Muscle layer of colon (tissue), 2 donors: ENCODE data around the gene MRC2.

Experiments used
- H3K27ac ChIP-seq: one replicate; pipeline ENCODE4 v1.7.0; 2013; ENCODE audit warnings: low read depth, mild to moderate bottlenecking, low read length, moderate library complexity
- H3K27me3 ChIP-seq, 2 donors: one replicate each; pipeline ENCODE4 v1.7.0; 2013; ENCODE audit warnings: low read length in 2 of 2, mild to moderate bottlenecking in 2 of 2; ENCODE audit not compliant: insufficient read depth in 2 of 2, control insufficient read depth in 1 of 2
- H3K36me3 ChIP-seq: one replicate; pipeline ENCODE4 v1.7.0; 2013; ENCODE audit warnings: mild to moderate bottlenecking, low read length; ENCODE audit not compliant: insufficient read depth
- H3K4me1 ChIP-seq: one replicate; pipeline ENCODE4 v1.7.0; 2013; ENCODE audit warnings: mild to moderate bottlenecking, low read length; ENCODE audit not compliant: insufficient read depth
- H3K4me3 ChIP-seq, 2 donors: one replicate each; pipeline ENCODE4 v1.7.0; 2013; ENCODE audit warnings: low read length in 2 of 2, low read depth in 1 of 2, mild to moderate bottlenecking in 1 of 2, moderate library complexity in 1 of 2
- H3K9ac ChIP-seq: one replicate; pipeline ENCODE4 v1.7.0; 2013; ENCODE audit warnings: low read length
- H3K9me3 ChIP-seq: one replicate; pipeline ENCODE4 v1.7.0; 2013; ENCODE audit warnings: mild to moderate bottlenecking, low read length
- donor health status: abdominal sarcoma.
- donor health status: Adenocarcinoma of cecum.

MRC2 gene

GRCh38 chr17:62723842-62724241 lies 96.4 kb downstream of the MRC2 start:
- no peak overlapping the region for H3K9ac ChIP-seq
- no peak overlapping the region for H3K27ac ChIP-seq
- H3K4me3 ChIP-seq: no peak overlapping the region
- no peaks in the 10 kb centered on the region for H3K4me1 ChIP-seq
- no peaks in the 10 kb centered on the region for H3K27me3 ChIP-seq
- H3K36me3 ChIP-seq: no peaks in the 10 kb centered on the region
- no peaks in the 10 kb centered on the region for H3K9me3 ChIP-seq

- H3K27me3 ChIP-seq: no peaks in the 10 kb centered on the region
- no peaks in the 10 kb centered on the region for H3K4me1 ChIP-seq
- H3K27ac ChIP-seq: no peak overlapping the region
- no peaks in the 10 kb centered on the region for H3K9me3 ChIP-seq
- H3K36me3 ChIP-seq: no peaks in the 10 kb centered on the region
- H3K9ac ChIP-seq: no peak overlapping the region
- no peak overlapping the region for H3K4me3 ChIP-seq
Measured at GRCh38 chr17:62724398-62725146, 97.1 kb downstream of the MRC2 start.

- H3K4me1 ChIP-seq: no peaks in the 10 kb centered on the region
- H3K4me3 ChIP-seq: no peak overlapping the region
- no peaks in the 10 kb centered on the region for H3K36me3 ChIP-seq
- H3K27ac ChIP-seq: no peak overlapping the region
- H3K9ac ChIP-seq: no peak overlapping the region
- H3K27me3 ChIP-seq: no peaks in the 10 kb centered on the region
- H3K9me3 ChIP-seq: no peaks in the 10 kb centered on the region
Measured at GRCh38 chr17:62725791-62726249, 98.3 kb downstream of the MRC2 start.

GRCh38 chr17:62727916-62728672 lies 100.6 kb downstream of the MRC2 start:
- Histone ChIP-seq H3K9ac (no peak overlapping the region), H3K36me3 (no peaks in the 10 kb centered on the region), H3K4me1 (no peaks in the 10 kb centered on the region), H3K9me3 (no peaks in the 10 kb centered on the region), H3K27me3 (no peaks in the 10 kb centered on the region), H3K27ac (no peak overlapping the region), H3K4me3 (no peak overlapping the region)

GRCh38 chr17:62732125-62732524 lies 104.7 kb downstream of the MRC2 start:
- Histone ChIP-seq H3K27me3 (no peaks in the 10 kb centered on the region), H3K4me1 (no peaks in the 10 kb centered on the region), H3K27ac (no peak overlapping the region), H3K36me3 (no peaks in the 10 kb centered on the region), H3K4me3 (no peak overlapping the region), H3K9me3 (no peaks in the 10 kb centered on the region), H3K9ac (no peak overlapping the region)

- Histone ChIP-seq H3K27me3 (no peaks in the 10 kb centered on the region), H3K4me1 (no peaks in the 10 kb centered on the region), H3K9ac (no peak overlapping the region), H3K36me3 (no peaks in the 10 kb centered on the region), H3K9me3 (no peaks in the 10 kb centered on the region), H3K27ac (no peak overlapping the region), H3K4me3 (no peak overlapping the region)
Measured at GRCh38 chr17:62735044-62735651, 107.7 kb downstream of the MRC2 start.

GRCh38 chr17:62737513-62737912 lies 110.0 kb downstream of the MRC2 start:
- H3K36me3 ChIP-seq: no peaks in the 10 kb centered on the region
- H3K27me3 ChIP-seq: no peaks in the 10 kb centered on the region
- H3K9ac ChIP-seq: no peak overlapping the region
- no peaks in the 10 kb centered on the region for H3K9me3 ChIP-seq
- H3K4me3 ChIP-seq: no peak overlapping the region
- no peak overlapping the region for H3K27ac ChIP-seq
- no peaks in the 10 kb centered on the region for H3K4me1 ChIP-seq

GRCh38 chr17:62738281-62738680 lies 110.8 kb downstream of the MRC2 start:
- Histone ChIP-seq H3K4me1 (no peaks in the 10 kb centered on the region), H3K9me3 (no peaks in the 10 kb centered on the region), H3K9ac (no peak overlapping the region), H3K36me3 (no peaks in the 10 kb centered on the region), H3K4me3 (no peak overlapping the region), H3K27me3 (no peaks in the 10 kb centered on the region), H3K27ac (no peak overlapping the region)

- Histone ChIP-seq H3K27me3 (no peaks in the 10 kb centered on the region), H3K4me3 (no peak overlapping the region), H3K27ac (no peak overlapping the region), H3K36me3 (no peaks in the 10 kb centered on the region), H3K9me3 (no peaks in the 10 kb centered on the region), H3K4me1 (no peaks in the 10 kb centered on the region), H3K9ac (no peak overlapping the region)
Measured at GRCh38 chr17:62739645-62740388, 112.3 kb downstream of the MRC2 start.

- Histone ChIP-seq H3K27me3 (no peaks in the 10 kb centered on the region), H3K4me3 (no peak overlapping the region), H3K9me3 (no peaks in the 10 kb centered on the region), H3K27ac (no peak overlapping the region), H3K9ac (no peak overlapping the region), H3K36me3 (no peaks in the 10 kb centered on the region), H3K4me1 (no peaks in the 10 kb centered on the region)
Measured at GRCh38 chr17:62741290-62741689, 113.8 kb downstream of the MRC2 start.
